HEK293 (cell line): Measurements from ENCODE around the gene CACNA1C.

Experiments
- CTCF ChIA-PET: fragments of 350-600 bp; formaldehyde crosslinking; extraction: SDS; loops from one replicate; lab custom pipeline; 2021; ENCODE audit warnings: antibody characterized with exemption; lab: Yijun Ruan, JAX
- POLR2A ChIA-PET: fragments of 300-600 bp; formaldehyde crosslinking; extraction: SDS; loops from one replicate; lab custom pipeline; 2020; ENCODE audit warnings: antibody characterized with exemption, inconsistent platforms; lab: Yijun Ruan, JAX
- H3K27ac ChIP-seq: fragments of 200-500 bp; sonication (Bioruptor generic); 2 replicates; pipeline ENCODE4 v1.5.1; 2014; ENCODE audit warnings: low read depth, low read length, control low read depth, inconsistent platforms; ENCODE audit errors: extremely low read depth
- H3K36me3 ChIP-seq, 2 experiments: fragments of 200-500 bp in 1 of 2; sonication (Bioruptor generic) in 1 of 2; 1 replicate in 1 of 2; 2 replicates in 1 of 2; pipeline ENCODE4 v1.5.1; 2014 to 2017; ENCODE audit warnings: inconsistent platforms in 2 of 2, low read length in 2 of 2; ENCODE audit not compliant: control insufficient read depth in 2 of 2, insufficient read depth in 1 of 2
- H3K4me1 ChIP-seq: fragments of 200-500 bp; sonication (Bioruptor generic); 2 replicates; pipeline ENCODE4 v1.5.1; 2014; ENCODE audit warnings: mild to moderate bottlenecking, low read length, inconsistent platforms; ENCODE audit not compliant: control insufficient read depth, insufficient read depth
- H3K4me3 ChIP-seq: 2 replicates; pipeline ENCODE4 v1.5.1; 2011; ENCODE audit warnings: low read depth, mild to moderate bottlenecking, control low read depth, low read length, moderate library complexity
- H3K9me3 ChIP-seq: fragments of 200-500 bp; sonication (Bioruptor generic); 2 replicates; pipeline ENCODE4 v1.5.1; 2014; ENCODE audit warnings: low read depth, low read length, inconsistent platforms; ENCODE audit not compliant: control insufficient read depth, insufficient read depth
- EGR2 ChIP-seq: fragments of 450-650 bp; formaldehyde crosslinking; IDR thresholded peaks from 2 replicates; pipeline ENCODE4 v1.5.1; 2016; ENCODE audit warnings: low read depth, missing biosample characterization, missing genetic modification characterization
- MEIS1 ChIP-seq: sonication (generic); formaldehyde crosslinking; IDR thresholded peaks from 2 replicates; pipeline ENCODE4 v1.8.1; 2022; ENCODE audit warnings: missing genetic modification reagents, mild to moderate bottlenecking, borderline replicate concordance
- PATZ1 ChIP-seq: fragments of 450-650 bp; formaldehyde crosslinking; IDR thresholded peaks from 2 replicates; pipeline ENCODE4 v1.5.1; 2016; ENCODE audit warnings: missing biosample characterization, missing genetic modification characterization
- SP2 ChIP-seq: fragments of 450-650 bp; formaldehyde crosslinking; IDR thresholded peaks from 2 replicates; pipeline ENCODE4 v1.5.1; 2016; ENCODE audit warnings: missing biosample characterization, missing genetic modification characterization
- ZBTB10 ChIP-seq: fragments of 450-650 bp; formaldehyde crosslinking; IDR thresholded peaks from 2 replicates; pipeline ENCODE4 v1.5.1; 2016; ENCODE audit warnings: missing biosample characterization, missing genetic modification characterization
- ZBTB26 ChIP-seq: fragments of 450-650 bp; formaldehyde crosslinking; optimal IDR thresholded peaks from 2 replicates; pipeline ENCODE3; 2016; ENCODE audit warnings: missing biosample characterization, mild to moderate bottlenecking, missing genetic modification characterization
- ZFHX2 ChIP-seq: fragments of 450-650 bp; formaldehyde crosslinking; conservative IDR thresholded peaks from 2 replicates; pipeline ENCODE4 v1.5.1; 2016; ENCODE audit warnings: missing biosample characterization, missing genetic modification characterization
- ZFP37 ChIP-seq: fragments of 450-650 bp; formaldehyde crosslinking; IDR thresholded peaks from 2 replicates; pipeline ENCODE4 v1.5.1; 2016; ENCODE audit warnings: missing biosample characterization, missing genetic modification characterization
- ZNF132 ChIP-seq: fragments of 450-650 bp; formaldehyde crosslinking; IDR thresholded peaks from 2 replicates; pipeline ENCODE4 v1.5.1; 2017; ENCODE audit warnings: missing biosample characterization, missing genetic modification characterization, borderline replicate concordance
- ZNF157 ChIP-seq: fragments of 450-650 bp; formaldehyde crosslinking; IDR thresholded peaks from 2 replicates; pipeline ENCODE4 v1.5.1; 2016; ENCODE audit warnings: missing biosample characterization, missing genetic modification characterization
- ZNF16 ChIP-seq: fragments of 450-650 bp; formaldehyde crosslinking; IDR thresholded peaks from 2 replicates; pipeline ENCODE4 v1.5.1; 2016; ENCODE audit warnings: low read depth, missing biosample characterization, missing genetic modification characterization
- ZNF18 ChIP-seq: fragments of 450-650 bp; formaldehyde crosslinking; IDR thresholded peaks from 2 replicates; pipeline ENCODE4 v1.5.1; 2016; ENCODE audit warnings: missing biosample characterization, missing genetic modification characterization
- ZNF354C ChIP-seq: fragments of 450-650 bp; formaldehyde crosslinking; IDR thresholded peaks from 2 replicates; pipeline ENCODE4 v1.5.1; 2016; ENCODE audit warnings: missing biosample characterization, missing genetic modification characterization, low read depth, borderline replicate concordance
- ZNF398 ChIP-seq: fragments of 450-650 bp; formaldehyde crosslinking; IDR thresholded peaks from 2 replicates; pipeline ENCODE4 v1.5.1; 2017; ENCODE audit warnings: missing biosample characterization, missing genetic modification characterization
- ZNF48 ChIP-seq: fragments of 450-650 bp; formaldehyde crosslinking; IDR thresholded peaks from 2 replicates; pipeline ENCODE4 v1.5.1; 2016; ENCODE audit warnings: missing biosample characterization, missing genetic modification characterization
- ZNF501 ChIP-seq: fragments of 450-650 bp; formaldehyde crosslinking; IDR thresholded peaks from 2 replicates; pipeline ENCODE4 v1.5.1; 2016; ENCODE audit warnings: missing biosample characterization, missing genetic modification characterization
- ZNF558 ChIP-seq: fragments of 450-650 bp; formaldehyde crosslinking; IDR thresholded peaks from 2 replicates; pipeline ENCODE4 v1.5.1; 2016; ENCODE audit warnings: missing biosample characterization, missing genetic modification characterization
- ZNF561 ChIP-seq: fragments of 450-650 bp; IDR thresholded peaks from 2 replicates; pipeline ENCODE4 v1.5.1; 2018; ENCODE audit warnings: missing biosample characterization, missing genetic modification characterization, borderline replicate concordance
- ZNF624 ChIP-seq: fragments of 450-650 bp; formaldehyde crosslinking; IDR thresholded peaks from 2 replicates; pipeline ENCODE4 v1.5.1; 2017; ENCODE audit warnings: missing biosample characterization, missing genetic modification characterization
- ZNF629 ChIP-seq: fragments of 450-650 bp; formaldehyde crosslinking; IDR thresholded peaks from 2 replicates; pipeline ENCODE4 v1.5.1; 2017; ENCODE audit warnings: missing biosample characterization, missing genetic modification characterization
- ZNF677 ChIP-seq: fragments of 450-650 bp; IDR thresholded peaks from 2 replicates; pipeline ENCODE4 v1.5.0; 2018; ENCODE audit warnings: missing biosample characterization, mild to moderate bottlenecking, missing genetic modification characterization, moderate library complexity
- ZNF747 ChIP-seq: fragments of 450-650 bp; formaldehyde crosslinking; IDR thresholded peaks from 2 replicates; pipeline ENCODE4 v1.5.1; 2016; ENCODE audit warnings: missing biosample characterization, missing genetic modification characterization
- ZNF776 ChIP-seq: fragments of 450-650 bp; formaldehyde crosslinking; IDR thresholded peaks from 2 replicates; pipeline ENCODE4 v1.5.0; 2017; ENCODE audit warnings: missing biosample characterization, missing genetic modification characterization, borderline replicate concordance
- ZNF792 ChIP-seq: fragments of 450-650 bp; formaldehyde crosslinking; IDR thresholded peaks from 2 replicates; pipeline ENCODE4 v1.5.1; 2016; ENCODE audit warnings: missing biosample characterization, missing genetic modification characterization
- ZSCAN30 ChIP-seq: fragments of 450-650 bp; IDR thresholded peaks from 2 replicates; pipeline ENCODE4 v1.5.1; 2018; ENCODE audit warnings: missing biosample characterization, mild to moderate bottlenecking, missing genetic modification characterization, moderate library complexity

Gene CACNA1C

GRCh38 chr12:2092354-2092753, 39.6 kb downstream of the CACNA1C start:
- no peaks in the 10 kb centered on the region for H3K36me3 ChIP-seq
- ChIA-PET POLR2A (no interaction called here), CTCF (no interaction called here)
- H3K4me3 ChIP-seq = no peak overlapping the region
- no peaks in the 10 kb centered on the region for H3K4me1 ChIP-seq
- TF ChIP-seq ZNF18 (tag by site-specific recombination) (no peak), ZNF629 (no peak), ZNF747 (tag by site-specific recombination) (no peak), ZNF677 (tag by site-specific recombination) (no peak), ZNF776 (tag by site-specific recombination) (no peak), ZNF561 (tag by site-specific recombination) (no peak), ZNF16 (no peak), SP2 (tag by site-specific recombination) (no peak), ZNF501 (tag by site-specific recombination) (no peak), ZNF132 (tag by site-specific recombination) (no peak), ZNF157 (no peak)
- H3K27ac ChIP-seq = no peak overlapping the region
- no peaks in the 10 kb centered on the region for H3K9me3 ChIP-seq

GRCh38 chr12:2092890-2093289, 40.1 kb downstream of the CACNA1C start:
- ChIA-PET CTCF (no interaction called here), POLR2A (no interaction called here)
- Histone ChIP-seq H3K9me3 (no peaks in the 10 kb centered on the region), H3K27ac (no peak overlapping the region), H3K36me3 (no peaks in the 10 kb centered on the region), H3K4me1 (no peaks in the 10 kb centered on the region), H3K4me3 (no peak overlapping the region)
- TF ChIP-seq ZFHX2 = peak; percentile 66; the same call in 1 of the 2 replicates
- TF ChIP-seq ZNF624 (tag by site-specific recombination) = no peak
- no peak for TF ChIP-seq ZNF48 (tag by site-specific recombination)
- no peak for TF ChIP-seq ZFP37 (tag by site-specific recombination)
- no peak for TF ChIP-seq ZBTB26 (tag by site-specific recombination)
- TF ChIP-seq ZNF558 (tag by site-specific recombination) = no peak
- 0 out of 2 replicates have a peak, but pooled peaks have one; percentile 28 for TF ChIP-seq EGR2 (tag by site-specific recombination)
- no peak for TF ChIP-seq PATZ1 (tag by site-specific recombination)
- TF ChIP-seq ZNF354C = no peak
- TF ChIP-seq ZNF398 (tag by site-specific recombination) = no peak
- TF ChIP-seq MEIS1 (CRISPR knock-in tag) = no peak
- TF ChIP-seq ZBTB10 (tag by site-specific recombination) = no peak
- no peak for TF ChIP-seq ZNF792 (tag by site-specific recombination)
- TF ChIP-seq ZSCAN30 (tag by site-specific recombination) = no peak
